GM18508 (cell line): ENCODE results near the gene KRTAP5-4.
"Not testable (repeated sequence)": the region's sequence is repeated elsewhere in the genome, so short reads cannot be mapped to it uniquely, and the experiment has no call there.

ENCODE experiments used
- ATAC-seq: cut with Tn5 transposase; IDR thresholded peaks from one replicate; pipeline ENCODE4 v1.9.1; 2021; ENCODE audit warnings: moderate number of reproducible peaks; ENCODE audit not compliant: insufficient read depth, unreplicated experiment

KRTAP5-4 gene

GRCh38 chr11:1639666-1640065, 17.7 kb upstream of the KRTAP5-4 start:
- ATAC-seq = no peak

DNA sequence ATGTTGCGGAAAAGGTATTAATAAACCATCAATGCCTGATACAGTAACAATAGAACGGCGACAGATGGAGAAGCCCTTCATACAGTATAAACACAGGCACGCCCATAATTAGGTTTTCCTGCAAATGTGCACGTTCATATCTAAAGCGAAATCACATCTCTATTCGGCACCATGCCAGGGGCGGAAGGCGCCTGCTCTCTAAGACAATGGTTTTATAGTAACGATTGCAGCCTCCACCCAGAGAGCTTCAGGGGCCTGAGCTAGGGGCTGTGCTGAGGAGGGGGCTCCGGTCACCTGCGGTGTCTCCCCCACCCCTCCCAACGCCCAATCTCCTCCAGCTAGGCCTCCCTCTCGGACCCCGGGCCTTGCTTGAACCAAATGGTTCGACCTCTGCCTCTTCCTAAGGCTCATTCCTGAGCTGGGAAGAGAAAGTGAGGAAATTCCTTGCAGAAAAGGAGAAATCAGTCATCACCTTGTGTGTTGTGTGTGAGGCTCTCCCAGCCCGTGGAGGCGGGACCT, 17.2 kb upstream of the KRTAP5-4 start:
- ATAC-seq = no peak

DNA sequence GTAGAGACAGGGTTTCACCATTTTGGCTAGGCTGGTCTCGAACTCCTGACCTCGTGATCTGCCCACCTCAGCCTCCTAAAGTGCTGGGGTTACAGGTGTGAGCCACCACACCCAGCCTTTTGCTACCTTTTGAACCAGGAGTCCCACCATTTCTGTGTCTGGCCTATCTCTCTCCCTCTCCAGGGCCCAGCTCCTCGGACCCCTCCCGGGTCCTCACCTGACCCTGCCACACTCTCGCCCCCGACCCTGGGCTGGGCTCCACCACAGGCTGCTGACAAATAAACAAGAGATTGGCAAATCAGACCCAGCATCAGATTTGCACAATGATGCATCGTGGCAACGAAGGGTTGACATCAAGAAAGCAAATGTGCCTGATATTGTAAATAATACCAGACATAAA, 16.4 kb upstream of the KRTAP5-4 start:
- no peak for ATAC-seq

DNA sequence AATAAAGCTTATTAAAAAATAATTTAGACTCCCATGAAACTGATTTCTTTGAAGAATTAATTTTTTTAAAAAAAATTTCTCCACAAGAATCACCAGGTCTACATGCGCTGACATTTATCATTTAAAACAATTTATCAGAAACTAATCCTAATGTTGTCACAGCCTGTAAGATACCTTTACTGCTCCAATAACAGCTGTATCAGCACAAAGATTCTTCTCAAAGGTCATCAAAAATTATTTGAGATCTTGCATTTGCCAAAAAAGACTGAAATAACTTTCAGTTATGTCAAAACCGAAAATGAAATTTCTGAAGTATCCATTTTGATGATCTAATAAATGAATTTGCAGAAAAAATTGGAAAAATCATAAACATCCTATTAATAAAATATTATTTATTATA, 15.7 kb upstream of the KRTAP5-4 start:
- ATAC-seq = no peak

DNA sequence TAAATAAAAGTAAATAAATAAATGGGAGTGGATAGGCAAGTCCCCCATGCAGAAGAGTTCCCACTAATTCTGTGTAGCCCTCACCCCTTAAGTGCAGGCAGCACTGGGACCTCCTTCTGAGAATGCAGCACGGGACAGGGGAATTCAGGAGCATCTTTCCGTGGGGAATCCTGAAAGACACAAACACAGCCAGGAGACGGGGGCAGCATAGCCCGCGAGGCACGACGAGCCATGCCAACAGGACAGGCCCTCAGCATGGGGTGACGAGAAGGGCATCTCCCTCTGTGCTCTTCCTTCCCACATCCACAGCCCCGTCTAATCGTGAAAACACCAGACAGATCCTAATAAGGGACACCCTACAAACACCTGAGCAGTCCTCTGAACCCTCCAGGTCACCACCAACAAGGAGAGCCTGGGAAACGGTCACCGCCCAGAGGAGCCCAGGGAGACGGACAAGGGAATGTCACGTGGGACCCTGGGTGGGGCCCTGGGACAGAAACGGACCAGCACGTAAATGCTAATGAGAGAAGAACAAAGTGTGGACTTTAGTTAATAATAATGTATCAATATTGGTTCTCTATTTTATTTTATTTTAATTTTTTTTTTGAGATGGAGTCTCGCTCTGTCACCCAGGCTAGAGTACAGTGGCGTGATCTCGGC, 14.5 kb upstream of the KRTAP5-4 start:
- no peak for ATAC-seq

DNA sequence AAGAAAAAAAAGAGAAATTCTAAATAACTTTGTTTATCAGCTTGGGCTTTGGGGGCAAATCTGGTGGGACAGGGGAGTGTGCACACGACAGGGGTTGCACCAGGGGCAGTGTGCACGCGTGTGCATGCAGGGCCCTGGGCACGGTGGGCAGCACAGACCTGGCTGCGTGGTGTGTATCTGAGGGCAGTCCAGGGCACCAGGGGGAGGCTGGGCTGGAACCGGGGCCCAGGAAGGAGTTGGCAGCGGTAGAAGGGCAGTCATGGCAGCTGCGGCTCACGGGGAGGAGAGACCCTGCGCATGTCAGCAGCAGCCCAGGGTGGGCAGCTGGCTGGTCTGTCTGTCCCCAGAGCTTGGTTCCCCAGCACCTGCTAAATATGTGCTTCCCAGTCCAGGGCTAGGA, 11.9 kb upstream of the KRTAP5-4 start:
- no peak for ATAC-seq

DNA sequence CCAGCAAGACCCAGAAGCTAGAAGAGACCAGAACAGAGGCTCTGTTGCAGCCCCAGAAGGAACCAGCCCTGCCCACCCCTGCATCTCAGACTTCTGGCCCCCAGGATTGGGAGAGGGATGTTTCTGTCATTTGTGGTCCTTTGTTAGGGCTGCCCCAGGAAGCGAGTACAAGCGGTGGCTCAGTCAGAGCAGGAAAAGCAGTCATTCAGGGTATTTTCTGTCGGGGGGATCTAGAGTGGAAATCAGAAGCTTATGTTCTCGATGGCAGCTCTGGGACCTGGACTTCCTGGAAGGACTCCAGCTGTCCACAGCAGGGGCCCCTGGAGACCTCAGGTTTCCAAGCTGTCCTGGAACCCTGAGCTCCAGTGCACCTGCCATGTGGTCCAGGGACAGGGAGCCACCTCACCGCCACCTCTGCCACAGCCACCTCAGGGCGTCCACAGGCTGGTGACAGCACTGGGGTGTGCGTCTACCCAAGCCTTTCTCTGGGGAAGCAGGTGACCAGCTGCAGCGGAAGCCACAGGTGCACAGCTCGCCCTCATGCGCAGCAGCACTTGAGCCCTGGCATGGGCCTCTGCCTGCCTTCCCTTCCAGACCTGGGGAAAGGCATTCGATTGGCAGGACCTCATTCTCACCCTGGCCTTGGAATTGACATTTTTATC, 10.2 kb upstream of the KRTAP5-4 start:
- no peak for ATAC-seq

GRCh38 chr11:1631066-1631568, 9.2 kb upstream of the KRTAP5-4 start:
- ATAC-seq = no peak

- no peak for ATAC-seq
Measured at GRCh38 chr11:1630271-1630670, 8.3 kb upstream of the KRTAP5-4 start.

DNA sequence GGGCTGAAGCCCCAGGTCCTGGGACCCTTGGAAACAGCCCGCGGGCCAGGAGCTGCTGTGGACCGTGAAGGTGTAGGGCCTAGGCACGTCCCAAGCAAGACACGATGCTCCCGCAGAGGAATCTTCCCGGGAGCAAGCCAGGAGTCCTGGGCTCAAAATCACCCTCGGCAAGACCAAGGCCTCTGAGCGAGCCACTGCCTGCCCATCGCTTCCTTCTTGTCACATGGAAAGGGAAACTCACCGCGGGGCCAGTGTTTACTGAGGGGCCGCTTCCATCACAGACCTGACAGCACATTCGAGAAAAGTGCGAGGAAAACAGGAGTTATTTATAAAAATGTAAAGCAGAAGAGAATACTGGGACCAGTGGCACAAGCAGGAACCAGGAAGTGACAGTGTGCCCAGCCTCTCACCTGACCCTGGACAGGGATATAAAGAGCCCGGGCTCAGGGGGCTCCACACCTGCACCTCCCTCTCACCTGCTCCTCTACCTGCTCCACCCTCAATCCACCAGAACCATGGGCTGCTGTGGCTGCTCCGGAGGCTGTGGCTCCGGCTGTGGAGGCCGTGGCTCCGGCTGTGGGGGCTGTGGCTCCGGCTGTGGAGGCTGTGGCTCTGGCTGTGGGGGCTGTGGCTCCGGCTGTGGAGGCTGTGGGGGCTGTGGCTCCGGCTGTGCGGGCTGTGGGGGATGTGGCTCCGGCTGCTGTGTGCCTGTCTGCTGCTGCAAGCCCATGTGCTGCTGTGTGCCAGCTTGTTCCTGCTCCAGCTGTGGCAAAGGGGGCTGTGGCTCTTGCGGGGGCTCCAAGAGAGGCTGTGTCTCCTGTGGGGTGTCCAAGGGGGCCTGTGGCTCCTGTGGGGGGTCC, 7.6 kb upstream of the KRTAP5-4 start, which contains the start of gene KRTAP5-5:
TSS of gene KRTAP5-5 (plus strand) at position 450 of the 860 bp plus-strand sequence. CDS start at position 516, 66 bp downstream.
- ATAC-seq = no peak

- ATAC-seq = no peak
Measured at GRCh38 chr11:1628506-1629325, 6.8 kb upstream of the KRTAP5-4 start.

- no peak for ATAC-seq
Measured at GRCh38 chr11:1625541-1625940, 3.6 kb upstream of the KRTAP5-4 start.

DNA sequence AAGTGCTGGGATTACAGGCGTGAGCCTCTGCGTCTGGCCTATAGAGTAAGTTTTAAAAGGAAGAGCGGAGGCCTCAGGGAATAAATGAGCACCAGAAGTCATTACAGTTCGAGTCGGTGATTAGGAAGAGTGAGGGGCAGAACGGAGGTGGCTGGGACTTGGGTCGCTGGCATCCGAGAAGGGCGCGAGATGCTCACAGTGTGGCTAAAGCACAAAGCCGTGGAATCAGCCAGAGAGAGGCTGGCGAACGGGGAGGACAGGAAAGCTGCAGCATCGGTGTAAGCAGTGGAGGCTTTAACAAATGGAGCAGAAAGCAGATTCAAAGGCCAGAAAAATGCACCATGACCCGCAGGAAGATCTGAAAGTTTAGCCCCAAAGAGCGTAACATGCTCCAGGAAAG, 2.7 kb upstream of the KRTAP5-4 start:
- no peak for ATAC-seq

- ATAC-seq = no peak
Measured at GRCh38 chr11:1623716-1624115, 1.8 kb upstream of the KRTAP5-4 start.

DNA sequence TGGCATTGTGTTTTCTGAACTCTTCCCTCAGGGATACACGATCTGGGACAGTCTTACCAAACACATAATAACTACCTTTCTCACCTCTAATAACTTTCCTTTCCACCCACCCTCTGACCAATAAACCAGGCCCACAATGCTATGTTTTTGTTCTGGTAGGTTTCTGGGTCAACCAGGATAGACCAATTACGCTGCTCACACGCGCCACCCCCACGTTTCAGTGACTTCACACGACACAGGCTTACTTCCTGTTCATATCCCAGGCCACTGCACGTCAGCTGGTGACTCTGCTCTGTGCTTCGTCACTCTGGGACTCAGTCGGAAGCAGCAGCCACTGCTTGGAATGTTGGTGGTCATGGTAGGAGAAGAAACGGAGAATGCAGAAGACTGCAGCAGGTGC, 2.5 kb downstream of the KRTAP5-4 start:
- ATAC-seq = no peak

GRCh38 chr11:1618231-1618630, 3.7 kb downstream of the KRTAP5-4 start:
- no peak for ATAC-seq

GRCh38 chr11:1608363-1608762, 13.6 kb downstream of the KRTAP5-4 start, which contains the start of gene KRTAP5-3:
Gene KRTAP5-3 (minus strand): TSS chr11:1608463. CDS start chr11:1608385, 78 bp downstream.
- no peak for ATAC-seq

DNA sequence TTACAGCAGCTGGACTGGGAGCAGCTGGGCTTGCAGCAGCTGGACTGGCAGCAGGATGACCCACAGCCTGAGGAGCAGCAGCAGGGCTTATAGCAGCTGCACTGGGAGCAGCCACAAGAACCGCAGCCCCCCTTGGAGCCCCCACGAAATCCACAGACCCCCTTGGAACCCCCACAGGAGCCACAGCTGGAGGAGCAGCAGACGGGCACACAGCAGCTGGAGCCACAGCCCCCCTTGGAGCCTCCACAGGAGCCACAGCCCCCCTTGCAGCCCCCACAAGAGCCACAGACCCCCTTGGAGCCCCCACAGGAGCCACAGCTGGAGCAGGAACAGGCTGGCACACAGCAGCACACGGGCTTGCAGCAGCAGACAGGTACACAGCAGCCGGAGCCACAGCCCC, 14.0 kb downstream of the KRTAP5-4 start:
- ATAC-seq = not testable (repeated sequence)

DNA sequence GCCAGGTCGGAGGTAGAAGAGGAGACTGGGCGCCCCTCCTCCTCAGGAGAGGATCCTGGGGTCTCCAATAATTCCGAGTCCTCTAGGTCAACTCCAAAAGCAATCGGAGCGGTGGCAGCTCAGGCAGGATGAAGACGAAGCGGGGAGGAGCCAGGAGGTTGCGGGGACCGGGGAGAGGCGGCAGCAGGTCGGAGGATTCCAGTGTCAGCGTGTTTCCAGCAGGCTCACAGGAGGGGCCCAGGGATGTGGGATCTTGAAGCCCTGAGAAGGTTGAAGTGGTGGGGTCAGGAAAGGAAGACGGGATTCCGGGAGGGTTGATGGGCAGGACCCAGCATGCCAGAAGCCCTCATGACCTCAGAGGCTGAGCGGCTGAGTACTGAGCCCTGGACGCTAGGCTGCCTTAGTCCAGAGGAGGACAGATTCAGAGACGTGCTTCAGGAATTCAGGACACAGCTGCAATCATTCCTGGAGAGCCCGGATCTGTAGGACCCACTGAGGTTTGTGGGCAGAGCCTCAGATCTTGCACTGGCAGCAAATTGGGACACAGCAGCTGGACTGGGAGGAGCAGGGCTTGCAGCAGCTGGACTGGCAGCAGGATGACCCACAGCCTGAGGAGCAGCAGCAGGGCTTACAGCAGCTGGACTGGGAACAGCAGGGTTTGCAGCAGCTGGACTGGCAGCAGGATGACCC, 14.6 kb downstream of the KRTAP5-4 start:
- ATAC-seq = not testable (repeated sequence)
